Kasumi-1 (cell line): Measurements from ENCODE around the gene CLSTN2.

ENCODE experiments used
- DNase-seq, 2 experiments: peaks; one replicate each; lab custom pipeline; 2025; lab: John Stamatoyannopoulos, UW

Gene CLSTN2

DNA sequence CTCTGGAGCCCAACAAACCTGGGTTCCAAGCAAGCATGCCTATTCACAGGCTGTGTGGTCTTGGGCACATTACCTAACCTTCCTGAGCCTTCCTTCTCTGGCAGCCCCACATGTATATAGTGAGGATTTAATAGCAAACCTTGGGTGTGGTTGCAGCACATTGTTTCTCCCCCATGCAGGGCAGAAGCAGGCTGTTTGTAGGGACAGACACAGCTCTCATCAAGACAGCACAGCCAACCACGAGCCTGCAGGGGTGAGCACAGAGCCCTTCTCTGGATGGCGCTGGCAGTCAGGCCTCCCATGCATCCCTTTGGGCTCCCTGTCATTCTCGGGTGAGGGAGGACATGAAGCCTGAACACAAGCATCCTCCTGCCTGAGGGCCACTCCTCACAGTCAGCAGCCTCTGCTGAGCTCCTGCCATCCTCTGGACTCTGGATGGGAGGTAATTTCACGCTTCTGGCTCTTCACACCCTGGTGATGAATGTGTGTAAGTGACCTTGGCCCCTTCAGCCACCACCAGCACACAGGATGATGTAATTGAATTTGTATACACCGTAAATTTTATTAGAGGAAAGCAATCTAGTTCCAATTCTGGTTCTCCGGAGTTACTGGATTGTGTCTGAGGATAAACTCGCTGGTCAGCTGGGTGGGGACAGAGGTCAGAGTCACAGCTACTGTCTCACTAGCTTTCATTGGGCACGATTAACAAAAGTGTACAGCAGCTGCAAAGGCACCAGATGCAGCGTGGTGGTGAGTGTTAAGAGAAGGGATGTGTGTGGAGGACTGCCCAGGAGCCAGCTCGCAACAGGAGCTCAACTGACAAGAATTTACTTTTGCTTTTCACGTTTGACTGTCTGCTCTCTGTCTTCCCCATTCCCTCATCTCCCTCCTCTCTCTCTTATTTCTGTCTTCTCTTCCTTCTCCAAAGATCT lies 118.1 kb downstream of the CLSTN2 start:
- DNase-seq, result no peak

- DNase-seq, result no peak
Measured at GRCh38 chr3:140053794-140054193, 118.8 kb downstream of the CLSTN2 start.

DNA sequence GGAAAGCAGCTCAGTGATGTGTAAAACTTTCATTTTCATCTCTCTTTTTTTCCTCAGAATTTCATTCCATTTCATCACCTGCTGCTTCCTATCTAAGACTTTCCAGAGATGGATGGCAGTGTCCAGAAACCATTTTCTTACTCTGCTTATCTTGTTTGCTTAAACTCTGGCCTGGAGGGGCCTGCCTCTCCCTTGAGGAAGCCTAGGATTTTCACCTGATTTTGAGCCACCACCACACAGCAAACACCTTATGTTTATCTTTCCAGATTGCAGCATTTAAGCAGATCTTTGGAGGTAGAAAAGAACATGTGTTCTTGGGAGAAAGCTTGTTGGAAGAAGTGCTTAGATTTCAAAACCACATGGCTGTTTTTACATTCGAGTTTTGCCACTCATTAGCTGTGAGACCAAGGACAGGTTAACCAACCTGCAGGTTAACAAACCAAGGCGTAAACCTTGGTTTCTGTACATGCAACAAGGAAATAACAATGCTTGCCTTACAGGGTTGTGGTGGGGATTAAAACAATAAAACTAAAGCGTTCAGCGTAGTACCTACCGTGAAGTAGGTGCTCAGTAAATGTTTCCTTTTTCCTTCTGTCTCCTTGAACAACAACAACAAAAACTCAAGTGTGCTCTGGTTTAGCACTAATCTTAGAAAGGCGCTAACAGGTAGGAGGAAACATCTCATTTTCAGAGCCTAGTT lies 120.3 kb downstream of the CLSTN2 start:
- DNase-seq, result no peak

GRCh38 chr3:140056047-140056446 lies 121.1 kb downstream of the CLSTN2 start:
- DNase-seq, result no peak

GRCh38 chr3:140061211-140061610 lies 126.2 kb downstream of the CLSTN2 start:
- DNase-seq, result no peak

DNA sequence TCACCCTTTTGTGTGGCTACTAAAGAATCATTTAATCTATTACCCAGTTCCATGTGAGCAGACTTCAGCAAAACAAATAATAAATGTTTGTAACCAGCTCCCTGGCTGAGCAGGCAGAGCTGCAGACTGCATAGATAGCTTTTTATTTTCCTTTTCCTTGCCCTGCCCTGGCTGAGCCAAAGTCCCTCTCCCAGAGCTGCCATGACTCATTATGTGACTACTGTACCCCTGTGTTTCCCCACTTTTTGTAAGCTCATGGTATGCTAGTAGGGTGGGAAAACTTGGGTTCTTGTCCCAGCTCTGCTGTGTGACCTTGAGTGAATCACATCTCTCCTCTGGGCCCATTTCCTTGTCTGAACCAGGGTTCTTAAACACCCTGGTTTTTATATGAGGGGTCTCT lies 127.5 kb downstream of the CLSTN2 start:
- no peak for DNase-seq

DNA sequence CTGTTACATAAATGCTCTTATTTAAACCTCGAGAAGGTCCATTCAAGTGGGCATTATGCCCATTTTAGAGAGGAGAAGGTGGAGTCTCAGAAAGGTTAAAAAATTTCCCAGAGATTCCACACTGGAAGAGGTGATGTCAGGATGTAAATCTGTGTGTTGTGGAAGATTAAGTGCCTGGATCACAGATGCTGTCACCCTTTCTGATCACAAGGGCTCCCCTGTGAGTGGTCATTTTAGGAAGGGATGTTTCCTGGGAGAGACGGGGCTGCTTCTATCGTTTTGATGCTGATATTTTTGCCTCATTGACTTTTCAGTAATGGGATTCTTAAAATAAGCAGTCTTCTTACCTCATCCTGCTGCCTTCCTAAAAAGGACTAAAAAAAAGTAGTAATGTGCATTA lies 132.5 kb downstream of the CLSTN2 start:
- no peak for DNase-seq

DNA sequence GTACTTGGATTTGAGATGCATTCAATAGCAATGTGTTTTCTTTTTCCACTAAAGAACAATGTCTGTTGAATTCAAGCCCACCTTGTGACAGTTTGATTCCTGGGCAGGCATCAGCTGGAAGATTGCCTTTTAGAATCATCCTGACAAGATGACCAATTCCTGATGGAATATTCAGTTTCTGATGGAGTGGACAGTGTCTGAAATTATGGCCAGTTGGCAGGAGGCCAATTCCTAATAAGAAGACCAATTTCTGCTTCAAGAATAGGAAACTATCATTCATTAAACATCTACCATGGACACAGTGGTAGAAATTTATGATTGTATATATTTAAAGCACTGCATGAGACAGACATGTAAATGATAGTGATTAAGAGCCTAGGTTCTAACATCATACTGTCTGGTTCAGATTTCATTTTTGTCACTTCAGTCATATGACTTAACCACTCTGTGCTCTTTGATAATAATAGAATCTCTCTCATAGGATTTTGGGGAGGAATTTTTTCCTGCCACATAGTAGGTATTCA lies 133.6 kb downstream of the CLSTN2 start:
- no peak for DNase-seq

DNA sequence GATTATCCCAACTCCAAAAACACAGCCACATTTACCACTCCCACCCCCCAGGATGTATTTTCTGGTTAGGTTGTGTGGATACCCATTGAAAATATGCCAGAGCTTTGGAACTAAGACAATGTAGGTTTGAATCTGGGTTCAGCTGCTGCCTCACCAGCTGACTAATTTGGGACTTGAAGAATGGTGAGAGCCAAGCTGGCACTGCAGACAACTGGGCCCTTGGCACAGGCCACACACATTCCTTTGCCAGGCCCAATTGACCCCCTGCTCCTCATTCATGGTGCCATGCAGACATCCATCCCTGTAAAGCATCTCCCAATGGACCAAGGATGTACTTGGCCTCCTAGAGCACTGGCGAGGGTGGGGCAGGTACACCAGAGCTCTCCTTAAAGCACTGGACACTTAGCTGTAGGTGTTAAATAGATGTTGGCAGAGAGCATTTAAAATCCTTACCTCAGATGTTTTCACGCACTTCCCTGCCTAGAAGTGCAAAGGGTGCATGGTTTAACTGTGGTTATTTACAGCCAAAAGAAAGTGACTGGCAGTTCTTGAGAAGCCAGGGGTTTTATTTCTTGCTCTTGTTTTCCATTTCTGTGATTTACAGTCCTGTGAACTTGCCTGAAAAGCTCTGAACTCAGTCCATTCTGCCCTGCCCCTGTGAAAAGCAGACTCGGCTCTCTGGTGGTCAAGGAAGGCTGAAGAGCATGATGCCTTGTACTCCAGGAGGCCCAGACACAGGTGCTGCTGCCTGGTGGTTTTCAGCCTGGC lies 138.5 kb downstream of the CLSTN2 start:
- DNase-seq, result no peak

DNA sequence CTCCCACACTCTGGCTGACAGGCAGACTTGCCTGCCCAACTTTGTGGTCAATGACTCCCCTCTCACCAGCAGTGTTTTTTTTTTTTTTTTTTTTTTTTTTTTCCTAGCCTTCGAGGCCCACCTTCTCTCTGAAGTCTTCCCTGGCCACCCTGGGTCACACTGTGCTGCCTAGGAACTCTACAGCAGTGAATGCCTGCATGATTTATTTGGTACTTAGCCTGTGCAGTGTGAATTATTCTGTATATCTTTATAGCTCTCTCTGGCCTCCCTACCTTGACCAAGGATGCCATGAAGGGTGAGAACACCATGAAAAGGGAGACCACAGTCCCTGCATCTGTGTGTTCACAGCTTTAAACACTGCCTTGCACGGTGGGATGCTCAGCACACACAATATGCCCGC lies 141.6 kb downstream of the CLSTN2 start:
- no peak for DNase-seq

DNA sequence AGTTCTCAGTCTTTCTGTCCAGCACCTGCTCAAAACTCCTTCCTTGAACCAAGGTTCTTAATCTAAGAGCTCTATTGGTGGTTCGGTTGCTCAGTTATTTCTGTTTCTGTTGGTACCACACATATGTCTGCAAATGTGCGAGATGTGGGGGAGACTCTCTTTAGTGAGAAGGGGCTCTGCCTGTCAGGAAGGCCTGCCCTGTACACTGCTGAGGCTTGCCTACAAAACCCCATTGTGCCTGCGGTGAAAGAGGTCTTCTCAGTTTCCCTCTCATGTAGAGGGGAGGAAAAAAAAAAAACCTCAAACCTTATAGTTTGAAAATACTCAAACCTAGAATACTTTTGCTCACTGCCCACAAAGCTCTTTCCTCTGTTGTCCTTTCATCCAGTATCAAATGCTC lies 142.4 kb downstream of the CLSTN2 start:
- no peak for DNase-seq

DNA sequence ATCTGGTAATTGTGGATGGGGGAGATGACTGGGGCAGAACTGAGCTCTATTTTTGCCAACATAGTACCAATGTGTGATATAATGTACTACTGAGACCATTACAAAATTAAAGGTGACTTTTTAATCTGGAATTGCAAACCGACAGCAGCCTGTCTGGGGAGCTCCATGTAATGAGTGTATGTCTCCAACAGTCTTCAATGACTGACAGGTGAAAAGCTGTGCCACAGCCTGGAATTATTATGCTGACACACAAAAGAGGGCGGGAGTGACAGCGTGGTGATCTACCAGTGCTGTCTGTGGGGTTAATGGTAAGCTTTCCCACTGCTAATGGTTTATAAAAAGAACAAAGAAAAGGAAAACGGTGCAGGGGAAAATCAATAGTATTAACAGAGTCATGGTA lies 143.4 kb downstream of the CLSTN2 start:
- DNase-seq, result no peak

GRCh38 chr3:140078940-140079339 lies 144.0 kb downstream of the CLSTN2 start:
- no peak for DNase-seq

GRCh38 chr3:140081887-140082286 lies 146.9 kb downstream of the CLSTN2 start:
- DNase-seq, result no peak

- DNase-seq, result no peak
Measured at GRCh38 chr3:140085001-140085400, 150.0 kb downstream of the CLSTN2 start.

DNA sequence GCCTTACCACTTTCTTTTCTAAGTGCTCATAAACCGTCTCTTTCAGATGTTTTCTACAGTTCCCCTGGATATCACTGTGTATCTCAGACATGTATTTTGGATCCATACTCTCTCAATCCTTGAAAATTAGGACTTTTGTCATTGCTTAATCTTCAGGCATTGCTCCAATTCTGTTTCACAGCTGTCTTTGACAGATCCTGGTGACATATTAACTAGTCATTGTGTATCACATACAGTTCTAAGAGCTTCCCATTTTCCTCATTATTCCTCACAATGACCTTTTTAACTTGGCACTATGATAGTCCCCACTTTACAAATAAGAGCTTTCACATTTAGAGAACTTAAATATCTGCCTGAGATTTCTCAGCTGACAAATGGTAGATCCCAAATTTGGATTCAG lies 151.7 kb downstream of the CLSTN2 start:
- DNase-seq, result no peak

DNA sequence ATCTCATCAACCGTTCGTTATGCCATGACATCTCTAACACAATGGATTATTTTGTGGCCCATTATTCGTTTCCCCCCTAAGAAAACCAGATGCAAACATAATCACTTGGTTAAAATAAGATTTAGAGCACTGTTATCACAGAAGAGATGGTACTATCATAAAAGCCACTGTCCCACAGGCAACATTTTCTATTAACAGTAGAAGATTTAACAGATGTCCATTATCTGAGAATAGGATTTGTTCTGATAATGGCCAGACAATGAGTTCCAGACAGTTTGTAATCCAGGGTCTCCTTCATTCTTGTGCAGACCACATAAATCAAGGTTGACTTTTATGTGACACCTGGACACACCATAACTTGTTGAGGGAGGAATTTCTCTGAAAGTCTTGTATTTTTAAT lies 153.1 kb downstream of the CLSTN2 start:
- DNase-seq, result no peak

- no peak for DNase-seq
Measured at GRCh38 chr3:140088513-140088912, 153.5 kb downstream of the CLSTN2 start.

GRCh38 chr3:140089403-140090072 lies 154.6 kb downstream of the CLSTN2 start:
- DNase-seq, result no peak

- DNase-seq, result no peak
Measured at GRCh38 chr3:140091143-140091542, 156.2 kb downstream of the CLSTN2 start.

- DNase-seq, result no peak
Measured at GRCh38 chr3:140092848-140093536, 158.0 kb downstream of the CLSTN2 start.
